Coronary artery (tissue), 2 donors: ENCODE results near the gene CRB1.

Source experiments
- DNase-seq: peaks from one replicate; pipeline ENCODE4 v3.0.0-alpha.2; 2017; ENCODE audit warnings: low spot score
- H3K27ac ChIP-seq, 2 donors: fragments of 200-600 bp; sonication (generic); one replicate each; pipeline ENCODE4 v1.5.1; 2016 to 2019
- H3K4me3 ChIP-seq: fragments of 200-600 bp; sonication (generic); 2 replicates; pipeline ENCODE4 v1.5.1; 2016; ENCODE audit warnings: mild to moderate bottlenecking, moderate library complexity
- TF ChIP-seq, protein P1 (sequence below): fragments of 200-600 bp; sonication (generic); IDR thresholded peaks from one replicate; pipeline ENCODE4 v1.5.1; 2019; ENCODE audit warnings: antibody characterized with exemption

Gene CRB1

DNA sequence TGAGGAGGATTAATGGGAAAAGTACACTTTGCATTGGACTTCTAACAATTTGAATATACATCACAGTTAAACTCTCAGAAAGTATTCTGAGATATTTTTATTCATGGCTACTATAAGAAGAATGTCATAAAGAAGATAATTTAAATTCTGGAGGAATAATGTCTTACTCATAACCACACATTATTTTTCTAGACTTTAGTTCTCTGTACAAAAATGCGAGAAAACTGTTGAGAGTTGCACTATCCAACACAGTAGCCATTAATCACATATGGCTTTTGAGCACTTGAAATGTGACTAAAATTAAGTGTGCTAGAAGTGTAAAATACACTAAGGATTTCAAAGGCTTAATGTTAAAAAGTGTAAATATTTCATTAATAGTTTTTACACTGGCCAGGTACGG is 53.8 kb downstream of the CRB1 start:
- H3K4me3 ChIP-seq = no peak overlapping the region
- DNase-seq = no peak
- TF ChIP-seq, protein P1, sequence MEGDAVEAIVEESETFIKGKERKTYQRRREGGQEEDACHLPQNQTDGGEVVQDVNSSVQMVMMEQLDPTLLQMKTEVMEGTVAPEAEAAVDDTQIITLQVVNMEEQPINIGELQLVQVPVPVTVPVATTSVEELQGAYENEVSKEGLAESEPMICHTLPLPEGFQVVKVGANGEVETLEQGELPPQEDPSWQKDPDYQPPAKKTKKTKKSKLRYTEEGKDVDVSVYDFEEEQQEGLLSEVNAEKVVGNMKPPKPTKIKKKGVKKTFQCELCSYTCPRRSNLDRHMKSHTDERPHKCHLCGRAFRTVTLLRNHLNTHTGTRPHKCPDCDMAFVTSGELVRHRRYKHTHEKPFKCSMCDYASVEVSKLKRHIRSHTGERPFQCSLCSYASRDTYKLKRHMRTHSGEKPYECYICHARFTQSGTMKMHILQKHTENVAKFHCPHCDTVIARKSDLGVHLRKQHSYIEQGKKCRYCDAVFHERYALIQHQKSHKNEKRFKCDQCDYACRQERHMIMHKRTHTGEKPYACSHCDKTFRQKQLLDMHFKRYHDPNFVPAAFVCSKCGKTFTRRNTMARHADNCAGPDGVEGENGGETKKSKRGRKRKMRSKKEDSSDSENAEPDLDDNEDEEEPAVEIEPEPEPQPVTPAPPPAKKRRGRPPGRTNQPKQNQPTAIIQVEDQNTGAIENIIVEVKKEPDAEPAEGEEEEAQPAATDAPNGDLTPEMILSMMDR = no peak
- no peak overlapping the region for H3K27ac ChIP-seq

GRCh38 chr1:197327776-197328364 is 59.8 kb downstream of the CRB1 start:
- no peak overlapping the region for H3K4me3 ChIP-seq
- no peak for DNase-seq
- no peak overlapping the region for H3K27ac ChIP-seq
- TF ChIP-seq, protein P1 = no peak

GRCh38 chr1:197330213-197330612 is 62.2 kb downstream of the CRB1 start:
- no peak overlapping the region for H3K4me3 ChIP-seq
- DNase-seq = no peak
- TF ChIP-seq, protein P1 = no peak
- no peak overlapping the region for H3K27ac ChIP-seq

GRCh38 chr1:197331565-197331964 is 63.5 kb downstream of the CRB1 start:
- no peak overlapping the region for H3K27ac ChIP-seq
- TF ChIP-seq, protein P1 = no peak
- DNase-seq = no peak

GRCh38 chr1:197333041-197333440 is 65.0 kb downstream of the CRB1 start:
- no peak overlapping the region for H3K27ac ChIP-seq
- TF ChIP-seq, protein P1 = no peak
- DNase-seq = no peak
- no peak overlapping the region for H3K4me3 ChIP-seq

More at GRCh38 chr1:197331565-197331964, 63.5 kb downstream of the CRB1 start:
- no peak overlapping the region for H3K4me3 ChIP-seq

GRCh38 chr1:197336571-197336970 is 68.5 kb downstream of the CRB1 start:
- Histone ChIP-seq H3K27ac (no peak overlapping the region), H3K4me3 (no peak overlapping the region)
- no peak for DNase-seq
- TF ChIP-seq, protein P1 = no peak

GRCh38 chr1:197339106-197340060 is 71.3 kb downstream of the CRB1 start:
- Histone ChIP-seq H3K27ac (no peak overlapping the region), H3K4me3 (no peak overlapping the region)
- TF ChIP-seq, protein P1 = no peak
- no peak for DNase-seq
